SK-N-SH treated with all-trans-retinoic acid at 6 μM for 48 hours (cell line): ENCODE results near the gene MAP7D1.
A peak's percentile ranks its signal among the peaks of the same experiment; 100 is the strongest.

Experiments
- ATAC-seq: fragments of 200-7000 bp; cut with Tn5 transposase; 3 replicates; pipeline ENCODE4 v1.9.1; 2020; ENCODE audit warnings: mild to moderate bottlenecking, moderate library complexity
- ARNTL ChIP-seq: fragments of 450-650 bp; formaldehyde crosslinking; IDR thresholded peaks from 2 replicates; pipeline ENCODE4 v1.5.0; 2020; ENCODE audit warnings: low read depth, mild to moderate bottlenecking, moderate library complexity, borderline replicate concordance
- BACH2 ChIP-seq: fragments of 250-450 bp; sonication (Bioruptor Pico); IDR thresholded peaks from 2 replicates; pipeline ENCODE4 v1.9.0; 2021; ENCODE audit warnings: mild to moderate bottlenecking, borderline replicate concordance
- CSDC2 ChIP-seq: fragments of 250-450 bp; sonication (Bioruptor Pico); IDR thresholded peaks from 2 replicates; pipeline ENCODE4 v1.5.0; 2020; ENCODE audit warnings: mild to moderate bottlenecking, moderate library complexity
- ESRRG ChIP-seq: fragments of 250-450 bp; sonication (Bioruptor Pico); IDR thresholded peaks from 2 replicates; pipeline ENCODE4 v1.6.1; 2021; ENCODE audit warnings: mild to moderate bottlenecking
- GLIS3 ChIP-seq: fragments of 250-450 bp; sonication (Bioruptor Pico); IDR thresholded peaks from 2 replicates; pipeline ENCODE4 v1.5.0; 2020; ENCODE audit warnings: mild to moderate bottlenecking, moderate library complexity
- ISL1 ChIP-seq: fragments of 250-450 bp; sonication (Bioruptor Pico); IDR thresholded peaks from 2 replicates; pipeline ENCODE4 v2.1.2; 2022; ENCODE audit warnings: mild to moderate bottlenecking, moderate library complexity
- OSR1 ChIP-seq: fragments of 250-450 bp; sonication (Bioruptor Pico); IDR thresholded peaks from 2 replicates; pipeline ENCODE4 v1.8.0; 2022; ENCODE audit warnings: moderate library complexity, mild to moderate bottlenecking, inconsistent platforms
- PPARA ChIP-seq: fragments of 250-450 bp; sonication (Bioruptor Pico); IDR thresholded peaks from 2 replicates; pipeline ENCODE4 v1.5.0; 2020; ENCODE audit warnings: mild to moderate bottlenecking, borderline replicate concordance
- RARB ChIP-seq: fragments of 250-450 bp; sonication (Bioruptor Pico); IDR thresholded peaks from 2 replicates; pipeline ENCODE4 v1.8.0; 2021; ENCODE audit warnings: mild to moderate bottlenecking, moderate library complexity
- SNAI2 ChIP-seq: fragments of 250-450 bp; sonication (Bioruptor Pico); IDR thresholded peaks from 2 replicates; pipeline ENCODE4 v1.5.0; 2020; ENCODE audit warnings: mild to moderate bottlenecking, moderate library complexity
- ZFP3 ChIP-seq: fragments of 250-450 bp; sonication (Bioruptor Pico); IDR thresholded peaks from 2 replicates; pipeline ENCODE4 v1.5.0; 2020; ENCODE audit warnings: mild to moderate bottlenecking, moderate library complexity
- ZFP30 ChIP-seq: fragments of 450-650 bp; formaldehyde crosslinking; IDR thresholded peaks from 2 replicates; pipeline ENCODE4 v1.5.0; 2022; ENCODE audit warnings: mild to moderate bottlenecking, moderate library complexity
- ZNF565 ChIP-seq: fragments of 450-650 bp; formaldehyde crosslinking; conservative IDR thresholded peaks from 2 replicates; pipeline ENCODE4 v1.5.0; 2020; ENCODE audit warnings: low read depth, mild to moderate bottlenecking, moderate library complexity
- ZNF70 ChIP-seq: fragments of 450-650 bp; formaldehyde crosslinking; IDR thresholded peaks from 2 replicates; pipeline ENCODE4 v1.5.0; 2020; ENCODE audit warnings: mild to moderate bottlenecking, moderate library complexity
- ZNF8 ChIP-seq: fragments of 450-650 bp; formaldehyde crosslinking; IDR thresholded peaks from 2 replicates; pipeline ENCODE4 v1.5.0; 2020; ENCODE audit warnings: mild to moderate bottlenecking, moderate library complexity
- TF ChIP-seq, protein P1 (sequence below): fragments of 250-450 bp; sonication (Bioruptor Pico); IDR thresholded peaks from 2 replicates; pipeline ENCODE4 v1.5.1; 2020; ENCODE audit warnings: low read depth, mild to moderate bottlenecking, moderate library complexity
- TF ChIP-seq, protein P2 (sequence below): fragments of 250-450 bp; sonication (Bioruptor Pico); IDR thresholded peaks from 2 replicates; pipeline ENCODE4 v1.8.0; 2020; ENCODE audit warnings: mild to moderate bottlenecking, moderate library complexity, borderline replicate concordance
- TF ChIP-seq, protein P3 (sequence below): fragments of 250-450 bp; sonication (Bioruptor Pico); IDR thresholded peaks from 2 replicates; pipeline ENCODE4 v1.5.1; 2021; ENCODE audit warnings: mild to moderate bottlenecking, moderate library complexity
- TF ChIP-seq, protein P4 (sequence below): fragments of 250-450 bp; sonication (Bioruptor Pico); IDR thresholded peaks from 2 replicates; pipeline ENCODE4 v1.8.0; 2021; ENCODE audit warnings: low read depth, mild to moderate bottlenecking, moderate library complexity, borderline replicate concordance

MAP7D1 gene

DNA sequence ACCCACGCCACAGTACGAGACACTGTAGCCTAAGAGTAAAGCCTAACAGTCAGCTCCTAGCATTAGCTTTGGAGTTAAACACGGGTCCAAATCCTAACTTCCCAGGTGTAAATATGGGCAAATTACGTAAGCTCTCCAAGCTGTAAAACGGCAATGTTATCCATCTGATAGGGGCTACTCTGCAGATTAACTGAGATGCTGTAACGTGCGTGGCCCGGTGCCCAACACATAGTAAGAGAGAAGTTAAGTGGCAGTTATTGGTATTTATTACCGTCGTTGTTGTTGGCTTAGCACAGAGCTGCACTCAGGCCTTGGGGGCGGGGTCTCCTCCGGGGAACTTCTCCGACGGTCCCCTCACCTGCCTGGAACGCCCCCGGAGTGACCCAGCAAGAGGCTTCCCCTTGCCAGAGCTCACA lies 7.1 kb upstream of the MAP7D1 start (continued):
- TF ChIP-seq, protein P1, sequence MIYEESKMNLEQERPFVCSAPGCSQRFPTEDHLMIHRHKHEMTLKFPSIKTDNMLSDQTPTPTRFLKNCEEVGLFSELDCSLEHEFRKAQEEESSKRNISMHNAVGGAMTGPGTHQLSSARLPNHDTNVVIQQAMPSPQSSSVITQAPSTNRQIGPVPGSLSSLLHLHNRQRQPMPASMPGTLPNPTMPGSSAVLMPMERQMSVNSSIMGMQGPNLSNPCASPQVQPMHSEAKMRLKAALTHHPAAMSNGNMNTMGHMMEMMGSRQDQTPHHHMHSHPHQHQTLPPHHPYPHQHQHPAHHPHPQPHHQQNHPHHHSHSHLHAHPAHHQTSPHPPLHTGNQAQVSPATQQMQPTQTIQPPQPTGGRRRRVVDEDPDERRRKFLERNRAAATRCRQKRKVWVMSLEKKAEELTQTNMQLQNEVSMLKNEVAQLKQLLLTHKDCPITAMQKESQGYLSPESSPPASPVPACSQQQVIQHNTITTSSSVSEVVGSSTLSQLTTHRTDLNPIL = no peak
- TF ChIP-seq SNAI2 (CRISPR knock-in tag) = no peak
- no peak for TF ChIP-seq ZNF70 (CRISPR knock-in tag)
- no peak for TF ChIP-seq ZFP3

DNA sequence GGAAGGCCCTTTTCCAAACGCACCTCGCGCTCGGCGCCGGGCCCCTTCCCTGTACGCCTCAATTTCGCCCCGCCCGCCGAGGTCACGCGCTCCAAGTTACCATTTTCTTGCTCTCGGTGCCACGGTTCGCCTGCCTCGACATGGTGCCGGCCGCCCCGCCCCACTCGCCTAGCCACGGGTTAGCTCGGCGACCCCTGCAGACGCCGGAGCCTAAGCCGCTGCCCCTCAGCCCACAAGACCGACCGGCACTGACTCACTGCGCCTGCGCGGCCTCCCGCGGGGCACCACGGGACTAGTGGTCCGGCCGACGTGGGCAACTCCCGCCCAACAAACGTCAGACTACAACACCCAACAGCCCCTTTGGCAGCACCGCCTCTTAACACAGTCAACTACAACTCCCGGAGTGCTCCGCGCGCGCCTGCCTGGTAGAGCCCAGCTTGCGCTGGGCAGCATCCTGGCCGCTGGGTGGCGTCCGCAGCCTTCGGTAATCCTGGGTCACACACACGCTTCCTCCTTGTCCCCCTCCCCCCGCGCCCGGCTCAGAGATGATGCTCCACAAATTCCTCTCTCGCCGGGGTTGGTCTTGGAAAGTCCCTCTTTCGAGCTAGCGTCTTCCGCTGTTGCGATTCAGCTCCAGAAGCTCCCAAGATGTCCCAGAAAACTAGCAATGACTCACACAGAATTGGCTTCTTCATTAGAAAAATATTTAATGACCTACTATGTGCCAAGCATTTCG lies 6.6 kb upstream of the MAP7D1 start, which contains the start of gene TRAPPC3:
TSS of gene TRAPPC3 (minus strand) at position 250 of the 736 bp plus-strand sequence. CDS start at position 142, 108 bp downstream.
- peak; percentile 90 for ATAC-seq

DNA sequence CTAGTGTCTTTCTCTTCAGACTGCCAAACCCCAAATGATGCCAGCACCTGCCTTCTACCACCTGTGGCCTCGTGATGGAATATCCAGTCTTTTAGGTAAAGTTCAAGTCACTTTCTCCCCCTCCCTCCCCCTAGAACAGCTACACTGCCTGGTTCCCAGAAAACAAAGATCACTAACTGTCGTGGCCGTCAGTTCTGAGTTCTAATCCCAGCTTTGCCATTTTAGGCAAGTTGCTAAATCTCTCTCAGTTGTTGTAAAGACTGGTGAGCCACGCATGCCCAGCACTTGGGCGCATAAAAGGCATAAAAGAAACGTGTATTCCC lies 6.0 kb upstream of the MAP7D1 start:
- no peak for ATAC-seq
- no peak for TF ChIP-seq ZNF565
- no peak for TF ChIP-seq ARNTL (CRISPR knock-in tag)
- TF ChIP-seq ZFP3 = no peak
- no peak for TF ChIP-seq ZFP30
- TF ChIP-seq, protein P2, sequence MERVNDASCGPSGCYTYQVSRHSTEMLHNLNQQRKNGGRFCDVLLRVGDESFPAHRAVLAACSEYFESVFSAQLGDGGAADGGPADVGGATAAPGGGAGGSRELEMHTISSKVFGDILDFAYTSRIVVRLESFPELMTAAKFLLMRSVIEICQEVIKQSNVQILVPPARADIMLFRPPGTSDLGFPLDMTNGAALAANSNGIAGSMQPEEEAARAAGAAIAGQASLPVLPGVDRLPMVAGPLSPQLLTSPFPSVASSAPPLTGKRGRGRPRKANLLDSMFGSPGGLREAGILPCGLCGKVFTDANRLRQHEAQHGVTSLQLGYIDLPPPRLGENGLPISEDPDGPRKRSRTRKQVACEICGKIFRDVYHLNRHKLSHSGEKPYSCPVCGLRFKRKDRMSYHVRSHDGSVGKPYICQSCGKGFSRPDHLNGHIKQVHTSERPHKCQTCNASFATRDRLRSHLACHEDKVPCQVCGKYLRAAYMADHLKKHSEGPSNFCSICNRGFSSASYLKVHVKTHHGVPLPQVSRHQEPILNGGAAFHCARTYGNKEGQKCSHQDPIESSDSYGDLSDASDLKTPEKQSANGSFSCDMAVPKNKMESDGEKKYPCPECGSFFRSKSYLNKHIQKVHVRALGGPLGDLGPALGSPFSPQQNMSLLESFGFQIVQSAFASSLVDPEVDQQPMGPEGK (CRISPR knock-in tag) = no peak
- TF ChIP-seq RARB (CRISPR knock-in tag) = no peak
- TF ChIP-seq ZNF8 = no peak
- TF ChIP-seq, protein P3, sequence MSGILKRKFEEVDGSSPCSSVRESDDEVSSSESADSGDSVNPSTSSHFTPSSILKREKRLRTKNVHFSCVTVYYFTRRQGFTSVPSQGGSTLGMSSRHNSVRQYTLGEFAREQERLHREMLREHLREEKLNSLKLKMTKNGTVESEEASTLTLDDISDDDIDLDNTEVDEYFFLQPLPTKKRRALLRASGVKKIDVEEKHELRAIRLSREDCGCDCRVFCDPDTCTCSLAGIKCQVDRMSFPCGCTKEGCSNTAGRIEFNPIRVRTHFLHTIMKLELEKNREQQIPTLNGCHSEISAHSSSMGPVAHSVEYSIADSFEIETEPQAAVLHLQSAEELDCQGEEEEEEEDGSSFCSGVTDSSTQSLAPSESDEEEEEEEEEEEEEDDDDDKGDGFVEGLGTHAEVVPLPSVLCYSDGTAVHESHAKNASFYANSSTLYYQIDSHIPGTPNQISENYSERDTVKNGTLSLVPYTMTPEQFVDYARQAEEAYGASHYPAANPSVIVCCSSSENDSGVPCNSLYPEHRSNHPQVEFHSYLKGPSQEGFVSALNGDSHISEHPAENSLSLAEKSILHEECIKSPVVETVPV (CRISPR knock-in tag) = no peak
- no peak for TF ChIP-seq ESRRG (CRISPR knock-in tag)
- no peak for TF ChIP-seq GLIS3 (CRISPR knock-in tag)
- no peak for TF ChIP-seq CSDC2 (CRISPR knock-in tag)
- TF ChIP-seq ISL1 (CRISPR knock-in tag) = no peak
- TF ChIP-seq OSR1 (CRISPR knock-in tag) = no peak

More for the DNA sequence above, 6.6 kb upstream of the MAP7D1 start, which contains the start of gene TRAPPC3:
- peak; percentile 74; the same call in 1 of the 2 replicates for TF ChIP-seq ZFP3
- TF ChIP-seq RARB (CRISPR knock-in tag) = no peak
- peak; percentile 24; the same call in 1 of the 2 replicates for TF ChIP-seq ISL1 (CRISPR knock-in tag)

DNA sequence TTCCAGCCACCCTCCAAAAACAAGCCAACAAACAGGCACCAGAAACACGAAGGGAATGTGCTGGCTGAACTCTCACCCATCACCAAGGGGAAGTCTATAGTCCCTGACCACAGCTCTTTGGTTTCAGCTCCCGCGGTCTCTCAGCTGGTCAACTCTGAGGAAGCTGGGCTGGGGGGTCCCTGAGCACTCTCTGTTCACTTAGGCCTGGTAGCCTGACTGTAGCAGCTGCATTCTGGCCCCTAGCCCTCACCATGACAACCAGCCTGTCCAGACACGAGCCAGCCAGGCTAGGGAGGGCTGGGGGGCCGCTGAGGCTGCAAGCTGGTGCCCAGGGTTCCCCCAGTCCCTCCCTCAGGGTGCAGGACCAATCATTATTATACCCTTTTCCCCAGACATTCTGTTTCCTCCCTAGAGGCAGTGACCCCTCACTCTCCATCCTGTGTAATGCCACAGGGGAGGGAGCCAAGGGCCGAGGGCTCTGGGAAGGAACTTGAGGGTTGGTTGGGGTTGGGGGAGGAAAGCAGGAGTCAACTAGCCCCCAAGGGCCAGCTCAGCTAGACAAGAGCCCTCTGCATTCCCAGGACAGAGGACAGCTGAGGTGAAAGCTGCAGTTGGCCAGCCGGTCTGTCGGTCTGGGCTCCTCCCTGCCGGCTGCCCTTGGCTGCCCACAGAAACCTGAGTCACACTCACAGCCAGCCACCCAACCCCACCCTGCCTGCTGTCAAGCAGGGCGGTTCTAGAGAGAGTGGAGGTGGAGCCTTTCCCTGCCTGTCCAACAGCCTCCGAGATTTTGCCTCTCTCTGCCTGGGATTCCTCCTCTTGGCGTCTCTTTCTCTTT lies 5.4 kb upstream of the MAP7D1 start:
- ATAC-seq = peak; percentile 87
- TF ChIP-seq ISL1 (CRISPR knock-in tag) (no peak), BACH2 (CRISPR knock-in tag) (no peak), ZFP3 (peak; percentile 77), PPARA (CRISPR knock-in tag) (no peak), ZNF70 (CRISPR knock-in tag) (no peak)
- TF ChIP-seq, protein P4, sequence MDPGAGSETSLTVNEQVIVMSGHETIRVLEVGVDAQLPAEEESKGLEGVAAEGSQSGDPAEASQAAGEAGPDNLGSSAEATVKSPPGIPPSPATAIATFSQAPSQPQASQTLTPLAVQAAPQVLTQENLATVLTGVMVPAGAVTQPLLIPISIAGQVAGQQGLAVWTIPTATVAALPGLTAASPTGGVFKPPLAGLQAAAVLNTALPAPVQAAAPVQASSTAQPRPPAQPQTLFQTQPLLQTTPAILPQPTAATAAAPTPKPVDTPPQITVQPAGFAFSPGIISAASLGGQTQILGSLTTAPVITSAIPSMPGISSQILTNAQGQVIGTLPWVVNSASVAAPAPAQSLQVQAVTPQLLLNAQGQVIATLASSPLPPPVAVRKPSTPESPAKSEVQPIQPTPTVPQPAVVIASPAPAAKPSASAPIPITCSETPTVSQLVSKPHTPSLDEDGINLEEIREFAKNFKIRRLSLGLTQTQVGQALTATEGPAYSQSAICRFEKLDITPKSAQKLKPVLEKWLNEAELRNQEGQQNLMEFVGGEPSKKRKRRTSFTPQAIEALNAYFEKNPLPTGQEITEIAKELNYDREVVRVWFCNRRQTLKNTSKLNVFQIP = no peak
- TF ChIP-seq, protein P2 (CRISPR knock-in tag) = peak; percentile 20; the same call in 1 of the 2 replicates
